ENCODE results near the gene GALR2.

DNA sequence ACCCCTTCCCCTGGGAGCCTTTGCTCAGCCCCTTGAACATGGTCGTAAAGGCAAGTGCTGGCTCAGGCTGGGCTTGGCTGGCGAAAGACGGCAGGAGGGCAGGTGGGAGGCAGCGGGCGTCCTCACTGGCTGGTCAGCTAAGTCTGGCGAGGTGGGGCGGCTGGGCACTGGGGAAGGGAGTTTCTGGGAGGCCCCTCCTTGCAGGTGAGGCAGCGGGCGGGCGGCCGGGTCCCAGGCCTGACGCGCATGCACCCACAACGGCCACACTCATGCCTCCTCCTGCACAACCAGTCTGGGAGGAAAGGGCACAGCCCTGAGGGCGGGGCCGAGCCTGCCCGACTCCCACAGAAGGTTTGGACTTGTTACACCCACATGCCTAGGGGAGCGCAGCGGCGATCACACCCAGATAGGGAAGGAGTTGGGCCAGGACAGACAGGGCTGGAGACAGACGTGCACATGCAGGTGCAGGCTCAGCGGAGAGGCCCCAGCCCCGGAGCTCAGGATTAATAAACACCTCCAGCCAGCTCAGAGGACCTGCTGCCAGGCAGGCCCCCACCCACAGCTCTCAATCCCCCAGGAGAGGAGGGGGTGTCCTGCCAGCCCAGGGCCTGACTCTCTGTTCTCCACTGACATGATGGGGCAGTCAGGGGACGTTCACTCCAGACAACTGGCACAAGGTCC is 47.3 kb upstream of the GALR2 start, which contains the start of gene EVPL:
- TF ChIP-seq, protein P1, sequence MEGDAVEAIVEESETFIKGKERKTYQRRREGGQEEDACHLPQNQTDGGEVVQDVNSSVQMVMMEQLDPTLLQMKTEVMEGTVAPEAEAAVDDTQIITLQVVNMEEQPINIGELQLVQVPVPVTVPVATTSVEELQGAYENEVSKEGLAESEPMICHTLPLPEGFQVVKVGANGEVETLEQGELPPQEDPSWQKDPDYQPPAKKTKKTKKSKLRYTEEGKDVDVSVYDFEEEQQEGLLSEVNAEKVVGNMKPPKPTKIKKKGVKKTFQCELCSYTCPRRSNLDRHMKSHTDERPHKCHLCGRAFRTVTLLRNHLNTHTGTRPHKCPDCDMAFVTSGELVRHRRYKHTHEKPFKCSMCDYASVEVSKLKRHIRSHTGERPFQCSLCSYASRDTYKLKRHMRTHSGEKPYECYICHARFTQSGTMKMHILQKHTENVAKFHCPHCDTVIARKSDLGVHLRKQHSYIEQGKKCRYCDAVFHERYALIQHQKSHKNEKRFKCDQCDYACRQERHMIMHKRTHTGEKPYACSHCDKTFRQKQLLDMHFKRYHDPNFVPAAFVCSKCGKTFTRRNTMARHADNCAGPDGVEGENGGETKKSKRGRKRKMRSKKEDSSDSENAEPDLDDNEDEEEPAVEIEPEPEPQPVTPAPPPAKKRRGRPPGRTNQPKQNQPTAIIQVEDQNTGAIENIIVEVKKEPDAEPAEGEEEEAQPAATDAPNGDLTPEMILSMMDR (IDR thresholded peaks at IDR 0.05; ENCODE audit: low read length), result no peak
- TF ChIP-seq EZH2 (IDR thresholded peaks at IDR 0.05; ENCODE audit: borderline replicate concordance, low read length), result no peak
